ENCODE data around the gene GPC1. TPM values are rescaled to one million over a fixed set of nuclear protein-coding genes. Genes with fewer than 3 reads are reported as not detected.

The GPC1 gene
- polyA plus RNA-seq, 1 donor: 28.1 TPM

- DNase-seq: no peak
These were observed 20.4 kb downstream of the GPC1 start for GRCh38 chr2:240455647-240456446.

GRCh38 chr2:240456447-240457222 is 21.2 kb downstream of the GPC1 start:
- no peak for DNase-seq

GRCh38 chr2:240457223-240458043 is 22.0 kb downstream of the GPC1 start:
- DNase-seq: no peak

GRCh38 chr2:240458044-240458899 is 22.8 kb downstream of the GPC1 start:
- no peak for DNase-seq

GRCh38 chr2:240458900-240459391 is 23.5 kb downstream of the GPC1 start:
- no peak for DNase-seq

GRCh38 chr2:240459401-240460252 is 24.2 kb downstream of the GPC1 start:
- DNase-seq: no peak

- DNase-seq: no peak
These were observed 24.8 kb downstream of the GPC1 start for GRCh38 chr2:240460253-240460711.

GRCh38 chr2:240460781-240461431 is 25.4 kb downstream of the GPC1 start:
- DNase-seq: no peak

- DNase-seq: no peak
These were observed 26.1 kb downstream of the GPC1 start for GRCh38 chr2:240461471-240462072.

- DNase-seq: no peak
These were observed 26.7 kb downstream of the GPC1 start for GRCh38 chr2:240462073-240462706.

- no peak for DNase-seq
These were observed 27.3 kb downstream of the GPC1 start for GRCh38 chr2:240462707-240463273.

- DNase-seq: no peak
These were observed 27.9 kb downstream of the GPC1 start for GRCh38 chr2:240463274-240463865.

GRCh38 chr2:240463866-240464481 is 28.5 kb downstream of the GPC1 start:
- DNase-seq: no peak

- DNase-seq: no peak
These were observed 29.2 kb downstream of the GPC1 start for GRCh38 chr2:240464514-240465241.

GRCh38 chr2:240465268-240465764 is 29.9 kb downstream of the GPC1 start:
- DNase-seq: no peak

GRCh38 chr2:240465765-240466578 is 30.5 kb downstream of the GPC1 start:
- DNase-seq: no peak

Data from left kidney (tissue), 2 donors.